Measurements from ENCODE around the gene EPS8L2. TPM values are rescaled to one million over a fixed set of nuclear protein-coding genes. Genes with fewer than 3 reads are reported as not detected.

Gene EPS8L2
- total RNA-seq, 2 donors from 2014 or later, result 11.4 to 15.7 TPM

DNA sequence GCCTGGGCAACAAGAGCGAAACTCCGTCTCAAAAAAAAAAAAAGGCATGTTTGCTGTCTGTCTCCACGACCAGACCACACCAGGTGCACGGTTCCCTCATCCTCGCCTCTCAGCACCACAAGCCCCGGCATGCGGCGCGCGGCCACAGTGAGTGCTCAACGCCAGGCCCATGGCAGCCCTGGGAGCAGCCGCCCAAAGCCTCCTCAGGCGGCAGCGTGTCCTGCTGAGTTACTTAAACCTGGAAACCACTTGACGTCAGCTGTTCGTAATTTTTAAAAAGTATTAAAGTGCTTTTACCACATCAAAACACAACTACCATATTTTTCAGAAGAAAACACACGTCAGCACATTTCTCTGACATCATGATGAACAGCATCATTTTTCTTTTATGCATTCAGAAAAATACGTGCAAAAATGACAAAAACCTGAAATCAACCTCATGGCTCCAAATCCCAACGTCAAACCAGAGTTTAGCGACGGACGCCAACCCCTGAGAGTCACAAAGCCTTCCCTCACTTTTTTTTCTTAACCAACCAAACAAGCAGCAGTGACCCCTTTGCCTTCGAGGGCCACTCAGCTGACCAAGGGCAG, 13.1 kb upstream of the EPS8L2 start:
- peaks cover 0 to 16% of the 10 kb centered on the region in 2 donors for H3K36me3 Mint-ChIP-seq (ENCODE audit: insufficient read depth in 2 of 2)
- ATAC-seq (replicated peaks in 1 of 2), result no peak

GRCh38 chr11:693415-693831, 12.6 kb upstream of the EPS8L2 start:
- peaks cover 0 to 16% of the 10 kb centered on the region in 2 donors for H3K36me3 Mint-ChIP-seq (ENCODE audit: insufficient read depth in 2 of 2)
- H3K27ac Mint-ChIP-seq, result peak overlapping the region; percentile 93
- no peaks in the 10 kb centered on the region for H3K9me3 Mint-ChIP-seq
- peak overlapping the region; percentile 84 to 98 for H3K4me3 Mint-ChIP-seq
- H3K4me1 Mint-ChIP-seq (ENCODE audit: low read depth), result peaks cover 70% of the 10 kb centered on the region
- H3K27me3 Mint-ChIP-seq (ENCODE audit: low read depth), result no peaks in the 10 kb centered on the region
- DNase-seq, result no peak
- no peak for ATAC-seq (replicated peaks in 1 of 2)

More for the DNA sequence above, 13.1 kb upstream of the EPS8L2 start:
- H3K27me3 Mint-ChIP-seq (ENCODE audit: low read depth), result no peaks in the 10 kb centered on the region
- peak overlapping the region; percentile 84 to 98 for H3K4me3 Mint-ChIP-seq
- peaks cover 65% of the 10 kb centered on the region for H3K4me1 Mint-ChIP-seq (ENCODE audit: low read depth)
- H3K27ac Mint-ChIP-seq, result peak overlapping the region; percentile 93
- DNase-seq, result peak; percentile 36 to 74
- H3K9me3 Mint-ChIP-seq, result no peaks in the 10 kb centered on the region

- ATAC-seq (replicated peaks in 1 of 2), result no peak
- H3K4me3 Mint-ChIP-seq, result peak overlapping the region; percentile 84 to 98
- H3K27ac Mint-ChIP-seq, result peak overlapping the region; percentile 93
- no peak for DNase-seq
- peaks cover 70% of the 10 kb centered on the region for H3K4me1 Mint-ChIP-seq (ENCODE audit: low read depth)
- H3K36me3 Mint-ChIP-seq (ENCODE audit: insufficient read depth in 2 of 2), result peaks cover 0 to 14% of the 10 kb centered on the region in 2 donors
- no peaks in the 10 kb centered on the region for H3K27me3 Mint-ChIP-seq (ENCODE audit: low read depth)
- H3K9me3 Mint-ChIP-seq, result no peaks in the 10 kb centered on the region
These were observed 12.0 kb upstream of the EPS8L2 start for GRCh38 chr11:693887-694562.

GRCh38 chr11:694563-695287, 11.3 kb upstream of the EPS8L2 start, which contains the start of gene DEAF1:
Gene DEAF1 (minus strand): TSS chr11:695222. CDS start chr11:695047, 175 bp downstream.
- peak; percentile 99 to 100 for DNase-seq
- Mint-ChIP-seq H3K36me3 (ENCODE audit: insufficient read depth in 2 of 2) (peaks cover 0 to 8% of the 10 kb centered on the region in 2 donors), H3K27me3 (ENCODE audit: low read depth) (no peaks in the 10 kb centered on the region), H3K4me3 (peak within 1 kb of the TSS; percentile 84 to 98), H3K27ac (peak within 1 kb of the TSS; percentile 97), H3K9me3 (no peaks in the 10 kb centered on the region), H3K4me1 (ENCODE audit: low read depth) (peaks cover 64% of the 10 kb centered on the region)
- ATAC-seq (replicated peaks in 1 of 2), result peak; percentile 77 to 82

DNA sequence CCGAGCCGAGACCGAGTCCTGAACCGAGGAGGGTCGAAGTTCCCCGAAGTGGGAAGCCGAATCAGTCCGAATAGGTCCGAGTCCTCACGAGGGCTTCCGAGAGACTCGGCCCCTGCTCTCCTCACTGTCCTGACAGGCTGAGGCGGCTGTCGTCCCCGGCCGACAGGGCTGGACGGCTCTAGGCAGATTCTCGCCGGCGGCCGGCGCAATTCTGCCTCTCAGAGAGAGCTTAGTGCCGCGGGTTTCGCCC, 10.8 kb upstream of the EPS8L2 start:
- Mint-ChIP-seq H3K4me3 (peak overlapping the region; percentile 82 to 84), H3K27ac (peak overlapping the region; percentile 97), H3K4me1 (ENCODE audit: low read depth) (peaks cover 60% of the 10 kb centered on the region), H3K27me3 (ENCODE audit: low read depth) (no peaks in the 10 kb centered on the region), H3K36me3 (ENCODE audit: insufficient read depth in 2 of 2) (peaks cover 0 to 7% of the 10 kb centered on the region in 2 donors), H3K9me3 (no peaks in the 10 kb centered on the region)
- no peak for ATAC-seq (replicated peaks in 1 of 2)
- no peak for DNase-seq

- peaks cover 0 to 7% of the 10 kb centered on the region in 2 donors for H3K36me3 Mint-ChIP-seq (ENCODE audit: insufficient read depth in 2 of 2)
- no peaks in the 10 kb centered on the region for H3K9me3 Mint-ChIP-seq
- H3K27me3 Mint-ChIP-seq (ENCODE audit: low read depth), result no peaks in the 10 kb centered on the region
- H3K4me3 Mint-ChIP-seq, result peak within 1 kb of the TSS; percentile 82 to 84
- ATAC-seq (replicated peaks in 1 of 2) (peak; percentile 75 to 79), DNase-seq (peak; percentile 99 to 100)
- H3K27ac Mint-ChIP-seq, result peak within 1 kb of the TSS; percentile 97
- H3K4me1 Mint-ChIP-seq (ENCODE audit: low read depth), result peaks cover 55% of the 10 kb centered on the region
These were observed 10.3 kb upstream of the EPS8L2 start, which contains the start of gene TMEM80 for GRCh38 chr11:695538-696248. Gene TMEM80 (plus strand): TSS chr11:695816. CDS start chr11:695828, 12 bp downstream.

DNA sequence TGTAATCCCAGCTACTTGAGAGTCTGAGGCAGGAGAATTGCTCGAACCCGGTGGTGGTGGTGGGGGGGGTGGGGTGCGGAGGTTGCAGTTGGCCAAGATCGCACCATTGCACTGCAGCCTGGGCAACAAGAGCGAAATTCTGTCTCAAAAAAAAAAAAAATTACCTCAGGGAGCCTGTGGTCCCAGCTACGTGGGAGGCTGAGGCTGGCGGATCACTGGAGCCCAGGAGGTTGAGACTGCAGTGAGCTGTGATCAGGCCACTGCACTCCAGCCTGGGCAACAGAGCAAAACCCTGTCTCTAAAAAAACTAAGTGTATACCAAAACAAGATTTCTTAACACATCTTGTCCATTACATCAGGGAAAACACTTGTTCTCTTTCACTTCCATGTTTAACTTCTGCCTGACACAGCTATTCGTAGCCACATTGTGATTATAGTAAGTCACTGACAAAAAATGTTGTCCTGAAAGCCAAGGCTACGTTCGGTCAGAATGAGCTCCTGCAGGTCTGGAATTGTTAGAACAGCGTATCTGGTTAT, 9.0 kb upstream of the EPS8L2 start:
- Mint-ChIP-seq H3K36me3 (ENCODE audit: insufficient read depth in 2 of 2) (peaks cover 0 to 7% of the 10 kb centered on the region in 2 donors), H3K9me3 (no peaks in the 10 kb centered on the region), H3K4me3 (peak overlapping the region; percentile 82 to 84), H3K4me1 (ENCODE audit: low read depth) (peaks cover 42% of the 10 kb centered on the region), H3K27ac (no peak overlapping the region), H3K27me3 (ENCODE audit: low read depth) (no peaks in the 10 kb centered on the region)
- DNase-seq (no peak), ATAC-seq (replicated peaks in 1 of 2) (no peak)

- Mint-ChIP-seq H3K36me3 (ENCODE audit: insufficient read depth in 2 of 2) (peaks cover 0 to 7% of the 10 kb centered on the region in 2 donors), H3K4me3 (peak overlapping the region; percentile 82 to 84), H3K27ac (peak overlapping the region; percentile 84), H3K27me3 (ENCODE audit: low read depth) (no peaks in the 10 kb centered on the region), H3K9me3 (no peaks in the 10 kb centered on the region), H3K4me1 (ENCODE audit: low read depth) (peaks cover 34% of the 10 kb centered on the region)
- no peak for ATAC-seq (replicated peaks in 1 of 2)
- DNase-seq, result no peak
These were observed 8.2 kb upstream of the EPS8L2 start for GRCh38 chr11:697811-698311.

- ATAC-seq (replicated peaks in 1 of 2) (no peak), DNase-seq (no peak)
- Mint-ChIP-seq H3K4me1 (ENCODE audit: low read depth) (peaks cover 26% of the 10 kb centered on the region), H3K27me3 (ENCODE audit: low read depth) (no peaks in the 10 kb centered on the region), H3K36me3 (ENCODE audit: insufficient read depth in 2 of 2) (peaks cover 0 to 1% of the 10 kb centered on the region in 2 donors), H3K4me3 (no peak overlapping the region), H3K9me3 (no peaks in the 10 kb centered on the region), H3K27ac (no peak overlapping the region)
These were observed 7.4 kb upstream of the EPS8L2 start for GRCh38 chr11:698493-699115.

DNA sequence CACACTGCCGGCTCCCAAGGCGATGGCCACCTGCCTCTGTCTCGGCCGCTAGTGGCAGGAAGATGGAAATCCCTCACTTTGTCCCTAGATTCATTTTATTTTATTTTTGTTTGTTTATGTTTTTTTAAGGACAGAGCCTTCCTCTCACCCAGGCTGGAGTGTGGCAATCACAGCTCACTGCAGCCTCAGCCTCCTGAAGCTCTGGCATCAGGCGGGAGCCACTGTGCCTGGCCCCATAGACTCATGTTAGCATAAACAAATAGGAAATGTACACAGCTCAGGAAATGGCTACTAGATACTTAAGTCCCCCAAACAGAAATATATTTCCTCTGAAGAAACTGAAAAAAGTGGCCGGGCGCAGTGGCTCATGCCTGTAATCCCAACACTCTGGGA, 6.9 kb upstream of the EPS8L2 start:
- DNase-seq, result no peak
- no peaks in the 10 kb centered on the region for H3K27me3 Mint-ChIP-seq (ENCODE audit: low read depth)
- H3K9me3 Mint-ChIP-seq, result no peaks in the 10 kb centered on the region
- no peak overlapping the region for H3K27ac Mint-ChIP-seq
- H3K36me3 Mint-ChIP-seq (ENCODE audit: insufficient read depth in 2 of 2), result no peaks in the 10 kb centered on the region
- H3K4me3 Mint-ChIP-seq, result no peak overlapping the region
- no peak for ATAC-seq (replicated peaks in 1 of 2)
- H3K4me1 Mint-ChIP-seq (ENCODE audit: low read depth), result peaks cover 21% of the 10 kb centered on the region

DNA sequence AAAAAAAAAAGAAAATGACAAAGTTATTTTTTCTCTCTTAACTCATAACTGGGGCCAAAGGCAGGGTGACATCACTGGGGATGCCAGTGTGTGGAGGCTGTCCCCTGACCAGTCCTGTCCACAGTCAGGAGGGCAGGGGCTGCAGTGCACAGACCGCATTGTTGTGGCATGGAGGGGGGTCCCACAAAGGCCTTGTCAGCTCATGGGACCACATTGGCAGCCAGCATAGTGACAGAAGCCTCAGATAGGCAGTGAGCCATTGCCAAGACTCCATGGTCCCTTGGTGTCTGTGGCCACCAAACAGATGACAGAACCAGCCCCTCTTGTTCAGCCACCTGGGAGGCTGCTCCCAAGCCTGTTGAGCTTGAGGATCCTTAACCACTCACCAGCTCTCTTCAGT, 6.3 kb upstream of the EPS8L2 start:
- H3K36me3 Mint-ChIP-seq (ENCODE audit: insufficient read depth in 2 of 2), result no peaks in the 10 kb centered on the region
- ATAC-seq (replicated peaks in 1 of 2), result no peak
- H3K9me3 Mint-ChIP-seq, result no peaks in the 10 kb centered on the region
- H3K4me3 Mint-ChIP-seq, result no peak overlapping the region
- no peak for DNase-seq
- H3K27me3 Mint-ChIP-seq (ENCODE audit: low read depth), result no peaks in the 10 kb centered on the region
- H3K27ac Mint-ChIP-seq, result no peak overlapping the region
- H3K4me1 Mint-ChIP-seq (ENCODE audit: low read depth), result peaks cover 21% of the 10 kb centered on the region

DNA sequence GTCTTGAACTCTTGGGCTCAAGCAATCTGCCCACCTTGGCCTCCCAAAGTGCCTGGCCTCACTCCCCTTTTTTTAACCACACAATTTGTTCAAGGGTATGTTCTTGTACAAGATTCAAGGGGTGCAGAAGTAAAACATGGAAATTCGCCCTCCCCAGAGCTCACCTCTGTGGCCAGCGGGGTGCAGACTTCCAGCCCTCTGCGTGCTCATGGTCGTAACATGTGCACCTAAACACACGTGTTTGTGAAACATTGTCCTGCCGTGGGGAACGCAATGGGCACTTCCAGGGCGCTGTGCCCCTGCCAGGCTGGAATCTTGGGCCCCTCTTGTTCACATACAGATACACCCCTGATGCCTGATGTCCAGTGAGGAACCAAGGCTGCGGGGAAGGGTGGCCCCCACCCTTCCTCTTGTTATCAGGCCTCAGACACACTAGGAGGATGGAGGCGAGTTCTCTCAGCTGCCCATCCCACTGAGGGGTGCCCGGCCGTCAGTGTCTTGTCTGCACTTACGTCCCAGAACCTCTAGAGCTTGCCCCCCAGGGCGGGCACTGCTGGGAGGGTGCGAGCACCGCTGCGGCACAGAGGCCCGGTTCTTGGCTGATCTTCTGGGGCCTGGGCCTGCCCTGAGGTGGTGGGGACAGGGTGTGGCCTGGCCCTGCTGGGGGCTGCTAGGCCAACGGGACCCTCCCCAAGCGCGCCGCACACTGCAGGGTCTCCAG, 4.1 kb upstream of the EPS8L2 start:
- H3K9me3 Mint-ChIP-seq, result no peaks in the 10 kb centered on the region
- H3K36me3 Mint-ChIP-seq (ENCODE audit: insufficient read depth in 2 of 2), result no peaks in the 10 kb centered on the region
- peaks cover 15% of the 10 kb centered on the region for H3K4me1 Mint-ChIP-seq (ENCODE audit: low read depth)
- H3K27ac Mint-ChIP-seq, result no peak overlapping the region
- no peak overlapping the region for H3K4me3 Mint-ChIP-seq
- ATAC-seq (replicated peaks in 1 of 2) (no peak), DNase-seq (no peak)
- H3K27me3 Mint-ChIP-seq (ENCODE audit: low read depth), result no peaks in the 10 kb centered on the region

Data from activated T-cell treated with anti-CD3 and anti-CD28 coated beads, Interleukin-2, amount 50 U/mL, for 72 hours (primary cell).